HepG2 (cell line): Measurements from ENCODE around the gene GMEB1. TPM values are rescaled to one million over a fixed set of nuclear protein-coding genes. Genes with fewer than 3 reads are reported as not detected.

Source experiments
- ATAD3A ChIP-seq: sonication (generic); formaldehyde crosslinking; IDR thresholded peaks from 2 replicates; pipeline ENCODE4 v1.4.0; 2020; ENCODE audit warnings: missing genetic modification reagents
- E2F1 ChIP-seq: sonication (generic); formaldehyde crosslinking; IDR thresholded peaks from 2 replicates; pipeline ENCODE4 v1.5.0; 2020; ENCODE audit warnings: missing genetic modification reagents
- HDAC2 ChIP-seq: sonication (generic); formaldehyde crosslinking; IDR thresholded peaks from 2 replicates; pipeline ENCODE4 v1.4.0; 2020; ENCODE audit warnings: missing genetic modification reagents
- HMG20A ChIP-seq: IDR thresholded peaks from 2 replicates; pipeline ENCODE4 v1.6.1; 2016; ENCODE audit warnings: borderline replicate concordance
- NFE2L1 ChIP-seq: sonication (generic); formaldehyde crosslinking; IDR thresholded peaks from 2 replicates; pipeline ENCODE4 v1.4.0; 2020; ENCODE audit warnings: missing genetic modification reagents, mild to moderate bottlenecking, borderline replicate concordance
- NFIC ChIP-seq: IDR thresholded peaks from 2 replicates; pipeline ENCODE4 v1.6.1; 2012; ENCODE audit warnings: mild to moderate bottlenecking, low read length, inconsistent platforms
- SP4 ChIP-seq: sonication (generic); formaldehyde crosslinking; IDR thresholded peaks from 2 replicates; pipeline ENCODE4 v1.8.1; 2023; ENCODE audit warnings: mild to moderate bottlenecking, missing genetic modification reagents
- SSRP1 ChIP-seq: IDR thresholded peaks from 2 replicates; pipeline ENCODE4 v1.6.1; 2016; ENCODE audit warnings: control low read depth
- THAP11 ChIP-seq: IDR thresholded peaks from 2 replicates; pipeline ENCODE4 v1.6.1; 2016; ENCODE audit warnings: missing biosample characterization, missing genetic modification reagents
- ZBTB44 ChIP-seq: sonication (generic); formaldehyde crosslinking; IDR thresholded peaks from 2 replicates; pipeline ENCODE4 v1.4.0; 2020; ENCODE audit warnings: missing genetic modification reagents
- ZNF34 ChIP-seq: sonication (generic); formaldehyde crosslinking; IDR thresholded peaks from 2 replicates; pipeline ENCODE4 v1.4.0; 2020; ENCODE audit warnings: mild to moderate bottlenecking, missing genetic modification reagents, borderline replicate concordance
- ZNF44 ChIP-seq: sonication (generic); formaldehyde crosslinking; IDR thresholded peaks from 2 replicates; pipeline ENCODE4 v1.5.1; 2020; ENCODE audit warnings: mild to moderate bottlenecking, missing genetic modification reagents
- ZNF558 ChIP-seq: sonication (generic); formaldehyde crosslinking; IDR thresholded peaks from 2 replicates; pipeline ENCODE4 v1.9.0; 2022; ENCODE audit warnings: mild to moderate bottlenecking, missing genetic modification reagents, borderline replicate concordance
- ZNF589 ChIP-seq: sonication (generic); formaldehyde crosslinking; conservative IDR thresholded peaks from 2 replicates; pipeline ENCODE4 v1.8.0; 2022; ENCODE audit warnings: mild to moderate bottlenecking, moderate library complexity, missing genetic modification reagents
- ZNF713 ChIP-seq: sonication (generic); formaldehyde crosslinking; IDR thresholded peaks from 2 replicates; pipeline ENCODE4 v1.4.0; 2020; ENCODE audit warnings: mild to moderate bottlenecking, missing genetic modification reagents
- ZNF761 ChIP-seq: sonication (generic); formaldehyde crosslinking; conservative IDR thresholded peaks from 2 replicates; pipeline ENCODE4 v1.4.0; 2020; ENCODE audit warnings: mild to moderate bottlenecking, missing genetic modification reagents
- polyA plus RNA-seq, 8 experiments: library from polyadenylated mRNA; depleted of rRNA in 3 of 8; stranded (reverse) in 7 of 8; unstranded in 1 of 8; fragments of >200 nt; fragmentation: Illumina TruSeq in 4 of 8; extraction: Trizol in 4 of 8; gene quantifications; 2 replicates each; pipeline versions ENCODE4 v1.2.1 to v1.2.3, GENCODE V29; 2011 to 2016; ENCODE audit warnings: low read depth in 4 of 8, missing spikeins in 1 of 8, mixed read lengths in 1 of 8; ENCODE audit not compliant: insufficient read depth in 1 of 8
- total RNA-seq, 5 experiments: library from RNA; depleted of rRNA; stranded (reverse); fragments of >200 nt; fragmentation: Illumina TruSeq; extraction: Trizol; gene quantifications; 2 replicates each; pipeline ENCODE4 v1.2.3, GENCODE V29; 2016; ENCODE audit warnings: low read depth in 1 of 5
- TF ChIP-seq, protein P1 (sequence below): sonication (generic); formaldehyde crosslinking; IDR thresholded peaks from 2 replicates; pipeline ENCODE4 v1.4.0; 2020; ENCODE audit warnings: missing genetic modification reagents, borderline replicate concordance
- TF ChIP-seq, protein P2 (sequence below): sonication (generic); formaldehyde crosslinking; IDR thresholded peaks from 2 replicates; pipeline ENCODE4 v1.4.0; 2020; ENCODE audit warnings: mild to moderate bottlenecking, low read depth, missing genetic modification reagents
- TF ChIP-seq, protein P3 (sequence below): sonication (generic); formaldehyde crosslinking; IDR thresholded peaks from 2 replicates; pipeline ENCODE4 v1.8.1; 2023; ENCODE audit warnings: missing genetic modification reagents, mild to moderate bottlenecking, borderline replicate concordance

The GMEB1 gene
- total and polyA plus RNA-seq, 2 of the 13 experiments (the other 11 are each of a cell fraction or from before 2014, with no cell fraction given) = 3.0 to 6.0 TPM

- TF ChIP-seq, protein P1, sequence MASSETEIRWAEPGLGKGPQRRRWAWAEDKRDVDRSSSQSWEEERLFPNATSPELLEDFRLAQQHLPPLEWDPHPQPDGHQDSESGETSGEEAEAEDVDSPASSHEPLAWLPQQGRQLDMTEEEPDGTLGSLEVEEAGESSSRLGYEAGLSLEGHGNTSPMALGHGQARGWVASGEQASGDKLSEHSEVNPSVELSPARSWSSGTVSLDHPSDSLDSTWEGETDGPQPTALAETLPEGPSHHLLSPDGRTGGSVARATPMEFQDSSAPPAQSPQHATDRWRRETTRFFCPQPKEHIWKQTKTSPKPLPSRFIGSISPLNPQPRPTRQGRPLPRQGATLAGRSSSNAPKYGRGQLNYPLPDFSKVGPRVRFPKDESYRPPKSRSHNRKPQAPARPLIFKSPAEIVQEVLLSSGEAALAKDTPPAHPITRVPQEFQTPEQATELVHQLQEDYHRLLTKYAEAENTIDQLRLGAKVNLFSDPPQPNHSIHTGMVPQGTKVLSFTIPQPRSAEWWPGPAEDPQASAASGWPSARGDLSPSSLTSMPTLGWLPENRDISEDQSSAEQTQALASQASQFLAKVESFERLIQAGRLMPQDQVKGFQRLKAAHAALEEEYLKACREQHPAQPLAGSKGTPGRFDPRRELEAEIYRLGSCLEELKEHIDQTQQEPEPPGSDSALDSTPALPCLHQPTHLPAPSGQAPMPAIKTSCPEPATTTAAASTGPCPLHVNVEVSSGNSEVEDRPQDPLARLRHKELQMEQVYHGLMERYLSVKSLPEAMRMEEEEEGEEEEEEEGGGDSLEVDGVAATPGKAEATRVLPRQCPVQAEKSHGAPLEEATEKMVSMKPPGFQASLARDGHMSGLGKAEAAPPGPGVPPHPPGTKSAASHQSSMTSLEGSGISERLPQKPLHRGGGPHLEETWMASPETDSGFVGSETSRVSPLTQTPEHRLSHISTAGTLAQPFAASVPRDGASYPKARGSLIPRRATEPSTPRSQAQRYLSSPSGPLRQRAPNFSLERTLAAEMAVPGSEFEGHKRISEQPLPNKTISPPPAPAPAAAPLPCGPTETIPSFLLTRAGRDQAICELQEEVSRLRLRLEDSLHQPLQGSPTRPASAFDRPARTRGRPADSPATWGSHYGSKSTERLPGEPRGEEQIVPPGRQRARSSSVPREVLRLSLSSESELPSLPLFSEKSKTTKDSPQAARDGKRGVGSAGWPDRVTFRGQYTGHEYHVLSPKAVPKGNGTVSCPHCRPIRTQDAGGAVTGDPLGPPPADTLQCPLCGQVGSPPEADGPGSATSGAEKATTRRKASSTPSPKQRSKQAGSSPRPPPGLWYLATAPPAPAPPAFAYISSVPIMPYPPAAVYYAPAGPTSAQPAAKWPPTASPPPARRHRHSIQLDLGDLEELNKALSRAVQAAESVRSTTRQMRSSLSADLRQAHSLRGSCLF (CRISPR knock-in tag) = 0 out of 2 replicates have a peak, but pooled peaks have one; percentile 67
- TF ChIP-seq ATAD3A (CRISPR knock-in tag) (0 out of 2 replicates have a peak, but pooled peaks have one; percentile 64), ZBTB44 (CRISPR knock-in tag) (peak; percentile 97), ZNF44 (CRISPR knock-in tag) (no peak), NFE2L1 (CRISPR knock-in tag) (no peak), SSRP1 (CRISPR knock-in tag) (peak; percentile 99), ZNF34 (CRISPR knock-in tag) (peak; percentile 76; the same call in 1 of the 2 replicates), E2F1 (CRISPR knock-in tag) (no peak), ZNF589 (CRISPR knock-in tag) (peak; percentile 69; the same call in 1 of the 2 replicates), THAP11 (CRISPR knock-in tag) (peak; percentile 86), HMG20A (peak; percentile 56; the same call in 1 of the 2 replicates), ZNF761 (CRISPR knock-in tag) (peak; percentile 71; the same call in 1 of the 2 replicates), ZNF713 (0 out of 2 replicates have a peak, but pooled peaks have one; percentile 77), HDAC2 (CRISPR knock-in tag) (peak; percentile 78), ZNF558 (peak; percentile 76), NFIC (peak; percentile 97), SP4 (CRISPR knock-in tag) (peak; percentile 42)
- TF ChIP-seq, protein P2, sequence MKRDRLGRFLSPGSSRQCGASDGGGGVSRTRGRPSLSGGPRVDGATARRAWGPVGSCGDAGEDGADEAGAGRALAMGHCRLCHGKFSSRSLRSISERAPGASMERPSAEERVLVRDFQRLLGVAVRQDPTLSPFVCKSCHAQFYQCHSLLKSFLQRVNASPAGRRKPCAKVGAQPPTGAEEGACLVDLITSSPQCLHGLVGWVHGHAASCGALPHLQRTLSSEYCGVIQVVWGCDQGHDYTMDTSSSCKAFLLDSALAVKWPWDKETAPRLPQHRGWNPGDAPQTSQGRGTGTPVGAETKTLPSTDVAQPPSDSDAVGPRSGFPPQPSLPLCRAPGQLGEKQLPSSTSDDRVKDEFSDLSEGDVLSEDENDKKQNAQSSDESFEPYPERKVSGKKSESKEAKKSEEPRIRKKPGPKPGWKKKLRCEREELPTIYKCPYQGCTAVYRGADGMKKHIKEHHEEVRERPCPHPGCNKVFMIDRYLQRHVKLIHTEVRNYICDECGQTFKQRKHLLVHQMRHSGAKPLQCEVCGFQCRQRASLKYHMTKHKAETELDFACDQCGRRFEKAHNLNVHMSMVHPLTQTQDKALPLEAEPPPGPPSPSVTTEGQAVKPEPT (CRISPR knock-in tag) = peak; percentile 78; the same call in 1 of the 2 replicates
- TF ChIP-seq, protein P3, sequence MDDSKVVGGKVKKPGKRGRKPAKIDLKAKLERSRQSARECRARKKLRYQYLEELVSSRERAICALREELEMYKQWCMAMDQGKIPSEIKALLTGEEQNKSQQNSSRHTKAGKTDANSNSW = no peak
Measured at GRCh38 chr1:28648474-28649198, 19.9 kb upstream of the GMEB1 start, which contains the start of gene RNU11 (continued).
